Smooth muscle cell (in vitro differentiated cells): ENCODE data around the gene FAM131C. TPM values are rescaled to one million over a fixed set of nuclear protein-coding genes. Genes with fewer than 3 reads are reported as not detected.

ENCODE experiments used
- DNase-seq: peaks from one replicate; lab custom pipeline; 2025; ENCODE audit not compliant: unreplicated experiment; lab: John Stamatoyannopoulos, UW
- H2AFZ ChIP-seq: fragments of 200-600 bp; sonication (generic); 2 replicates; pipeline ENCODE4 v1.6.0; 2016; ENCODE audit warnings: antibody characterized with exemption, low read depth, mild to moderate bottlenecking
- H3F3A ChIP-seq: fragments of 200-600 bp; sonication (generic); 2 replicates; pipeline ENCODE4 v1.6.0; 2017; ENCODE audit warnings: antibody characterized with exemption, low read depth
- H3K27ac ChIP-seq: fragments of 200-600 bp; sonication (generic); 2 replicates; pipeline ENCODE4 v1.5.1; 2016; ENCODE audit warnings: low read depth, mild to moderate bottlenecking
- H3K27me3 ChIP-seq: fragments of 200-600 bp; sonication (generic); 2 replicates; pipeline ENCODE4 v1.6.1; 2016; ENCODE audit warnings: low read depth, mild to moderate bottlenecking
- H3K36me3 ChIP-seq: fragments of 200-600 bp; sonication (generic); 2 replicates; pipeline ENCODE4 v1.5.1; 2016; ENCODE audit warnings: low read depth
- H3K4me1 ChIP-seq: fragments of 200-600 bp; sonication (generic); 2 replicates; pipeline ENCODE4 v1.5.1; 2016; ENCODE audit warnings: low read depth
- H3K4me2 ChIP-seq: fragments of 200-600 bp; sonication (generic); 2 replicates; pipeline ENCODE4 v1.6.0; 2016; ENCODE audit warnings: mild to moderate bottlenecking
- H3K4me3 ChIP-seq: fragments of 200-600 bp; sonication (generic); 2 replicates; pipeline ENCODE4 v1.5.1; 2016; ENCODE audit warnings: mild to moderate bottlenecking
- H3K79me2 ChIP-seq: fragments of 200-600 bp; sonication (generic); 2 replicates; pipeline ENCODE4 v1.6.0; 2016; ENCODE audit warnings: low read depth, mild to moderate bottlenecking
- H3K9ac ChIP-seq: fragments of 200-600 bp; sonication (generic); 2 replicates; pipeline ENCODE4 v1.6.0; 2016; ENCODE audit warnings: low read depth
- H3K9me3 ChIP-seq: fragments of 200-600 bp; sonication (generic); replicated peaks from 2 replicates; pipeline ENCODE4 v1.5.1; 2016; ENCODE audit warnings: low read depth
- H4K20me1 ChIP-seq: fragments of 200-600 bp; sonication (generic); 2 replicates; pipeline ENCODE4 v1.6.0; 2016; ENCODE audit warnings: low read depth
- WGBS: methylation state at CpG from one replicate; pipeline ENCODE4 v1.1.7; 2016; ENCODE audit warnings: low lambda C conversion rate; 5-methylcytosine and 5-hydroxymethylcytosine counted together
- polyA plus RNA-seq: library from polyadenylated mRNA; unstranded; fragments of >200 nt; fragmentation: Nextera tagmentation; extraction: Ambion mirVana; gene quantifications from 2 replicates; pipeline ENCODE4 v1.2.1, GENCODE V29; 2016
- total RNA-seq: library from RNA; depleted of rRNA; stranded (reverse); fragments of >200 nt; gene quantifications from 2 replicates; pipeline ENCODE4 v1.2.3, GENCODE V29; 2014
- TF ChIP-seq, protein P1 (sequence below): fragments of 200-600 bp; sonication (generic); IDR thresholded peaks from 2 replicates; pipeline ENCODE4 v1.5.1; 2017; ENCODE audit warnings: borderline replicate concordance, mild to moderate bottlenecking, antibody characterized with exemption; ENCODE audit not compliant: insufficient read depth, poor library complexity, severe bottlenecking

Gene FAM131C
- total and polyA plus RNA-seq, 2 experiments from 2014 or later, result 1.4 to 1.5 TPM

DNA sequence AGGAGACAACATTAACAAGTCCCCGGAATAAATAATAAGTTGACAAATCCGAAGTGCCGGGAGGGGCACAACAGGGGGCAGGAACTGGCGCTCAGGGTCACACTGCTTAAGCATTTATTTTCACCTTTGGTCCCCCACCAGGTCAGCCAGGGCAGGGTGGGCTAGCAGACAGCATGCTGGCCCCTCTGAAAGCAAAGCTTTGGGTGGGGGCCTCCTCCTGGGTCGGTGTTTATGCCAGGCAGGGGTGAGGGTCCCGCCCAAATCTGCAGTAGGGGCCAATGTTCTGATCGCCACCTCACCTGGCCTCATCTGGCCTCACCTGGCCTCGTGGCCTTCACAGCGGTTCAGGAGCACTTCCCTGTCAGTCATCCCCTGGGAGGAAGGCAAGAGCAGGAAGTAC lies 8.2 kb upstream of the FAM131C start:
- Histone ChIP-seq H3K27me3 (no peaks in the 10 kb centered on the region), H3K9me3 (no peaks in the 10 kb centered on the region), H2AFZ (no peak overlapping the region), H3K4me1 (peaks cover 3% of the 10 kb centered on the region), H3K4me3 (no peak overlapping the region), H3K79me2 (no peaks in the 10 kb centered on the region), H3K27ac (no peak overlapping the region), H3K9ac (no peak overlapping the region), H4K20me1 (no peaks in the 10 kb centered on the region), H3K36me3 (no peaks in the 10 kb centered on the region), H3K4me2 (no peak overlapping the region), H3F3A (no peaks in the 10 kb centered on the region)
- DNase-seq, result no peak
- 95% methylated on average over 9 of the region's 9 CpGs for WGBS
- TF ChIP-seq, protein P1, sequence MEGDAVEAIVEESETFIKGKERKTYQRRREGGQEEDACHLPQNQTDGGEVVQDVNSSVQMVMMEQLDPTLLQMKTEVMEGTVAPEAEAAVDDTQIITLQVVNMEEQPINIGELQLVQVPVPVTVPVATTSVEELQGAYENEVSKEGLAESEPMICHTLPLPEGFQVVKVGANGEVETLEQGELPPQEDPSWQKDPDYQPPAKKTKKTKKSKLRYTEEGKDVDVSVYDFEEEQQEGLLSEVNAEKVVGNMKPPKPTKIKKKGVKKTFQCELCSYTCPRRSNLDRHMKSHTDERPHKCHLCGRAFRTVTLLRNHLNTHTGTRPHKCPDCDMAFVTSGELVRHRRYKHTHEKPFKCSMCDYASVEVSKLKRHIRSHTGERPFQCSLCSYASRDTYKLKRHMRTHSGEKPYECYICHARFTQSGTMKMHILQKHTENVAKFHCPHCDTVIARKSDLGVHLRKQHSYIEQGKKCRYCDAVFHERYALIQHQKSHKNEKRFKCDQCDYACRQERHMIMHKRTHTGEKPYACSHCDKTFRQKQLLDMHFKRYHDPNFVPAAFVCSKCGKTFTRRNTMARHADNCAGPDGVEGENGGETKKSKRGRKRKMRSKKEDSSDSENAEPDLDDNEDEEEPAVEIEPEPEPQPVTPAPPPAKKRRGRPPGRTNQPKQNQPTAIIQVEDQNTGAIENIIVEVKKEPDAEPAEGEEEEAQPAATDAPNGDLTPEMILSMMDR, result no peak

DNA sequence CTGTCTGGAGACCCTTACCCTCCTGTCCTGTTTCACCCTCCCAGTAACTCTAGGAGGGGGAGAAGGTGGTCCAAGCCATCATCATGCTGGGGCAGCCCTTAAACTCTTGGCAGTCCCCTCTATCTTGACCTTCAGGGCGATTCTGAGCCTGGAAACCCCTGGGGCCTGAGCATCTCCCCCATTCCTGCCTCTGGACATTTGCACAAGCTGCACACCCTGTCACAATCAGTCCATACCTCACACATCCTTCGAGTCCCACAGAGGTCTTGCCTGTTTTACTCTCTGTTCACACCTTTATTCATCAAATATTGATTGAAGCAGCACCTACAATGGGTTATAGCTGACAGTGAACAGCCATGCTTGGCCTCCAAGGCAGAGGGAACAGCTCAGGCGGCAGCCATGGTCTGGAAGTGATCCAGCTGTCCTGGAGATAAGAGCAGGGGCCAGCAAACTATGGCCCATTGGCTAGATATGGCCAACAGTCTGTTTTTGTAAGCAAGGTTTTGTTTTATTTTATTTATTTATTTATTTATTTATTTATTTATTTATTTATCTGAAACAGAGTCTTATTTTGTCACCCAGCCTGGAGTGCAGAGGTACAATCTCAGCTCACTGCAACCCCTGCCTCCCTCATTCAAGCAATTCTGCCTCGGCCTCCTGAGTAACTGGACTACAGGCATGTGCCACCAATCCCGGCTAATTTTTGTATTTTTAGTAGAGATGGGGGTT lies 7.1 kb upstream of the FAM131C start:
- Histone ChIP-seq H3K79me2 (no peaks in the 10 kb centered on the region), H3K27me3 (no peaks in the 10 kb centered on the region), H4K20me1 (no peaks in the 10 kb centered on the region), H3K4me1 (peaks cover 3% of the 10 kb centered on the region), H3F3A (no peaks in the 10 kb centered on the region), H3K4me3 (no peak overlapping the region), H3K9ac (no peak overlapping the region), H2AFZ (no peak overlapping the region), H3K36me3 (no peaks in the 10 kb centered on the region), H3K9me3 (no peaks in the 10 kb centered on the region), H3K27ac (no peak overlapping the region), H3K4me2 (no peak overlapping the region)
- DNase-seq, result no peak
- TF ChIP-seq, protein P1, result no peak
- WGBS, result 91% methylated on average over 5 of the region's 5 CpGs

DNA sequence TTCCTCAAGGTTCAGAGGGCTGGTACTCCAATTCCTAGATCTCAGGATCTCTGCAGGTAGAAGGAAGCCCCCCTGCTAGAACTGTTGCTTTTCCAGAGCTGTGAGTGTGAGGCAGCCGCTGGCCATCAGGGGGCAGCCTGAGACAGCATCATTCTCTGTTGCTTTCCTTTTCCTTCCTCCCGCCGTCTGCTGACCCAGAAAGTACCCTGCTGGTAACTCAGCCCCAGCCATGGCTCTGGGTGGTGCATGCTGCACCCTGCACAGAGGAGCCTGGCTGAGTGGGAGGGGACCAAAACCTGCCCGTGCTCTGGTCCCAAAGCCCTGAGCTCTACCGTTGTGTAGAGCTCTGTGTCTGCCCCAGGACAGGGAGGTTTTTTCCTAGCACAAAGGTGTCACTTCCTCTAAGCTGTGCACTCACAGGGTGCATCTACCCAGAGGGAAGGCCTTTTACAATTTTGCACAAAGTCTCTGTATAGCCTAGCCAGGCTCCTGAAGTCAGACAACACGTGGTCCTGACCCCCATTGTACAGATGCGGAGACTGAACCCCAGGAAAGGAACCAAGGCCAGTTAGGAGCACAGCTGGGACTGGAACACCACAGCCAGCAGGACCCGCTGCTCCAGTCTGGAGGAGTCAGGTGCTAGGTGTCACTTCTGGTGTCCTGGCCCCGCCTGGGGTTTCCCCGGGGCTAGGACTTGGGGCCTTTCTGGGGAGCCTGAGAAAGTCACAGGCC lies 5.6 kb upstream of the FAM131C start:
- WGBS, result 34% methylated on average over 10 of the region's 10 CpGs
- no peak overlapping the region for H3K4me2 ChIP-seq

More for the DNA sequence above, 5.6 kb upstream of the FAM131C start:
- Histone ChIP-seq H3K27ac (no peak overlapping the region), H2AFZ (no peak overlapping the region), H3K79me2 (no peaks in the 10 kb centered on the region), H3F3A (no peaks in the 10 kb centered on the region), H3K9ac (no peak overlapping the region), H4K20me1 (no peaks in the 10 kb centered on the region), H3K4me3 (no peak overlapping the region), H3K9me3 (no peaks in the 10 kb centered on the region), H3K4me1 (peaks cover 3% of the 10 kb centered on the region), H3K27me3 (peaks cover 2% of the 10 kb centered on the region), H3K36me3 (no peaks in the 10 kb centered on the region)
- TF ChIP-seq, protein P1, result peak; percentile 89
- DNase-seq, result peak; percentile 35
